Right atrium auricular region (tissue), 2 donors: ENCODE measurements around the gene TSSK2. TPM values are rescaled to one million over a fixed set of nuclear protein-coding genes. Genes with fewer than 3 reads are reported as not detected.

Experiments
- DNase-seq: peaks from one replicate; pipeline ENCODE4 v3.0.0-alpha.2; 2019; ENCODE audit warnings: low spot score
- H3K27ac ChIP-seq, 2 donors: fragments of 200-600 bp; sonication (generic); 1 replicate in 1 of 2; 2 replicates in 1 of 2; pipeline ENCODE4 v1.5.1; 2016 to 2019
- H3K27me3 ChIP-seq, 2 donors: fragments of 200-600 bp; sonication (generic); one replicate each; pipeline versions ENCODE4 v1.5.1 to v1.6.0; 2017 to 2019
- H3K36me3 ChIP-seq: fragments of 200-600 bp; sonication (generic); one replicate; pipeline ENCODE4 v1.5.1; 2016
- H3K4me1 ChIP-seq, 2 donors: fragments of 200-600 bp; sonication (generic); one replicate each; pipeline versions ENCODE4 v1.5.1 to v1.6.0; 2017 to 2019
- H3K4me3 ChIP-seq, 2 donors: fragments of 200-600 bp; sonication (generic); 1 replicate in 1 of 2; 2 replicates in 1 of 2; pipeline ENCODE4 v1.5.1; 2017 to 2019; ENCODE audit warnings: mild to moderate bottlenecking in 1 of 2, moderate library complexity in 1 of 2
- H3K9me3 ChIP-seq, 2 donors: fragments of 200-600 bp; sonication (generic); one replicate each; pipeline ENCODE4 v1.5.1; 2019
- total RNA-seq, 2 donors: library from RNA; depleted of rRNA; stranded (reverse); fragments of >200 nt; gene quantifications; one replicate each; pipeline ENCODE4 v1.1.0, GENCODE V29; 2016
- TF ChIP-seq, protein P1 (sequence below), 2 donors: fragments of 200-600 bp; sonication (generic); IDR thresholded peaks; one replicate each; pipeline ENCODE4 v1.5.1; 2019; ENCODE audit warnings: antibody characterized with exemption in 2 of 2

Gene TSSK2
- total RNA-seq, 2 donors from 2014 or later, result not detected

GRCh38 chr22:19119949-19120348, 11.2 kb upstream of the TSSK2 start:
- Histone ChIP-seq H3K36me3 (no peaks in the 10 kb centered on the region), H3K27ac (peak overlapping the region in 1 of 2 donors; percentile 97), H3K27me3 (no peaks in the 10 kb centered on the region), H3K4me1 (peaks cover 0 to 72% of the 10 kb centered on the region in 2 donors), H3K4me3 (no peak overlapping the region), H3K9me3 (no peaks in the 10 kb centered on the region)
- DNase-seq, result no peak
- TF ChIP-seq, protein P1, sequence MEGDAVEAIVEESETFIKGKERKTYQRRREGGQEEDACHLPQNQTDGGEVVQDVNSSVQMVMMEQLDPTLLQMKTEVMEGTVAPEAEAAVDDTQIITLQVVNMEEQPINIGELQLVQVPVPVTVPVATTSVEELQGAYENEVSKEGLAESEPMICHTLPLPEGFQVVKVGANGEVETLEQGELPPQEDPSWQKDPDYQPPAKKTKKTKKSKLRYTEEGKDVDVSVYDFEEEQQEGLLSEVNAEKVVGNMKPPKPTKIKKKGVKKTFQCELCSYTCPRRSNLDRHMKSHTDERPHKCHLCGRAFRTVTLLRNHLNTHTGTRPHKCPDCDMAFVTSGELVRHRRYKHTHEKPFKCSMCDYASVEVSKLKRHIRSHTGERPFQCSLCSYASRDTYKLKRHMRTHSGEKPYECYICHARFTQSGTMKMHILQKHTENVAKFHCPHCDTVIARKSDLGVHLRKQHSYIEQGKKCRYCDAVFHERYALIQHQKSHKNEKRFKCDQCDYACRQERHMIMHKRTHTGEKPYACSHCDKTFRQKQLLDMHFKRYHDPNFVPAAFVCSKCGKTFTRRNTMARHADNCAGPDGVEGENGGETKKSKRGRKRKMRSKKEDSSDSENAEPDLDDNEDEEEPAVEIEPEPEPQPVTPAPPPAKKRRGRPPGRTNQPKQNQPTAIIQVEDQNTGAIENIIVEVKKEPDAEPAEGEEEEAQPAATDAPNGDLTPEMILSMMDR (IDR thresholded peaks at IDR 0.05), result no peak

GRCh38 chr22:19120829-19121630, 10.1 kb upstream of the TSSK2 start:
- TF ChIP-seq, protein P1 (IDR thresholded peaks at IDR 0.05), result no peak
- Histone ChIP-seq H3K4me1 (peaks cover 0 to 61% of the 10 kb centered on the region in 2 donors), H3K27me3 (no peaks in the 10 kb centered on the region), H3K9me3 (no peaks in the 10 kb centered on the region), H3K27ac (peak overlapping the region; percentile 97), H3K36me3 (no peaks in the 10 kb centered on the region), H3K4me3 (peak overlapping the region; percentile 92 to 98)
- no peak for DNase-seq

DNA sequence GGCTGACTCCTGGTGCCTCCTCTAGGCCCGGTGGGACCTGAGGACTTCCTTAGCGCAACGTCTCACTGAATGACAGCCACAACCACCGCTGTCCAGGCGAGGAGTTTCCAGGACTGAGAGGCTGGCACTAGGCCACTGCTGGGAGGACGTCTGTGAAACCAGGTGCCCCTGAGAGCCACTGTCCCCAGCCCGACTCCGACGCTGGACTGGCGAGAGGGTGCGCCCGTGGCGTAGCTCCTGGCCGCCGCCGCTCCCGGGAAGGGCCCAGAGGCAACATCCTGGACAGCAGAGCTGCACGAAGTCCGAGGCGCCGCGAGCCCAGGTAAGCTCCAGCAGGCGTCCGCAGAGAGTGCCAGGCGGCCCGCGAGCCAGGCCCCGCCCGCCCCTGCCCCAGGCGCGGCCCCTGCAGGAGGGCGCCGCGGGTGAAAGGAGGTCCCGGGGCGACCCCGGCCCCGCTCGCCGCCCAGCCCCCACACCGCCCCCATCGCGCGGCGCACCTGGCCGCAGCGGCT, 9.4 kb upstream of the TSSK2 start:
- no peaks in the 10 kb centered on the region for H3K9me3 ChIP-seq
- peak overlapping the region; percentile 97 for H3K27ac ChIP-seq
- DNase-seq, result peak; percentile 61
- TF ChIP-seq, protein P1 (IDR thresholded peaks at IDR 0.05), result no peak
- peak overlapping the region; percentile 92 to 98 for H3K4me3 ChIP-seq
- H3K4me1 ChIP-seq, result peaks cover 0 to 54% of the 10 kb centered on the region in 2 donors
- H3K36me3 ChIP-seq, result no peaks in the 10 kb centered on the region
- no peaks in the 10 kb centered on the region for H3K27me3 ChIP-seq

DNA sequence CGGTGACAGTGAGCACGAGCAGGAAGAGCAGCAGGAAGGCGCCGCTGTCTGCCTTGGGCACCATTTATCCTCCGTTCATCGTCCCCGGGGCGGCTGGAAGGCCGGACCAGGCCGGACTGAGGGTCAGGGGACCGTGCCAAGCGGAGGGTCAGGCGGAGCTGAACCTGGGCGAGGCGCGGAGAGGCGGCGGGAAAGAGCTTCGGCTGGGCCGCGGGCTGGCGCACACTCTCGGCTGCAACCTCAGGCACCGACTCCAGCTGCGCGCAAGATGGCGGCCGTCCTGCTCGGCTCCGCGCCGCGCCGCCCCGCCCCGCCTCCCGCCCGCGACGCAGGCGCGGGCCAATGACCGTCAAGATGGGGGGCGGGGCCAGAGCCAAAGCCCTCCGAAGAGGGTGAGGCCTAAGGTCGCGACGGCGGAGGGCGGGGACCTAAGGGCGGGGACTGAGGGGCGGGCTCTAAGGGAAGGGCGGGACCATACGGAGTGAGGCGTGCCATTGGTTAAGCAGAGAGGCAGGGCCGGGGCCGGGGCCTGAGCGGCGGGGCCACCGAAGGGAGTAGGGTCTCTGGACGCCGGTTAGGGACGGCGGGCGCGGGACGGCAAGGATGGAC, 8.9 kb upstream of the TSSK2 start, which contains the start of gene DGCR2:
DGCR2 (minus strand) TSS at position 270 of the 609 bp plus-strand sequence; CDS start at position 64, 206 bp downstream.
- Histone ChIP-seq H3K27me3 (no peaks in the 10 kb centered on the region), H3K4me1 (peaks cover 0 to 49% of the 10 kb centered on the region in 2 donors), H3K27ac (peak within 1 kb of the TSS; percentile 97), H3K36me3 (no peaks in the 10 kb centered on the region), H3K9me3 (no peaks in the 10 kb centered on the region), H3K4me3 (peak within 1 kb of the TSS; percentile 92 to 98)
- TF ChIP-seq, protein P1 (IDR thresholded peaks at IDR 0.05), result no peak
- peak; percentile 95 for DNase-seq

- no peak for DNase-seq
- TF ChIP-seq, protein P1 (IDR thresholded peaks at IDR 0.05), result no peak
- no peaks in the 10 kb centered on the region for H3K36me3 ChIP-seq
- peak overlapping the region; percentile 92 to 98 for H3K4me3 ChIP-seq
- no peaks in the 10 kb centered on the region for H3K27me3 ChIP-seq
- peaks cover 0 to 42% of the 10 kb centered on the region in 2 donors for H3K4me1 ChIP-seq
- no peaks in the 10 kb centered on the region for H3K9me3 ChIP-seq
- H3K27ac ChIP-seq, result peak overlapping the region; percentile 97
Measured at GRCh38 chr22:19122752-19123492, 8.2 kb upstream of the TSSK2 start.
